HG03066 (cell line): ENCODE results near the gene GRAMD2B.

ENCODE experiments used
- ATAC-seq: cut with Tn5 transposase; IDR thresholded peaks from one replicate; pipeline ENCODE4 v1.9.1; 2021; ENCODE audit warnings: low read depth; ENCODE audit not compliant: unreplicated experiment

Gene GRAMD2B

DNA sequence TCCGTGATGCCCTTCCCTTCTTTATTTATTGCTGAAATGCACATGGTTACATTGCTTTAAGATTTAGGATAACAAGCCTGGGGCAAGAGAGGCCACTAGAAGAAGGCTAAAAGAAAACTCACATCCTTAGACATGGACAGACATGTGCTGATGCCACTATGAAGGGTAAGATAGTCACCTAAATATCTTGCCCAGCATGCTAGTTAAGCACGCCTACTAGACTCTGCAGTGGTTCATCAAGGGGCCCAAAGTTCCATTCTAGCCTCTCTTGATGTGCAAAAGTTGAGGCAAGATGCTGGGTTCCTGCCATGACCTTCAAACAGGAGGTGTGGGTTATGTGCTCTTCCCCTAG is 49.3 kb downstream of the GRAMD2B start:
- ATAC-seq, result no peak

DNA sequence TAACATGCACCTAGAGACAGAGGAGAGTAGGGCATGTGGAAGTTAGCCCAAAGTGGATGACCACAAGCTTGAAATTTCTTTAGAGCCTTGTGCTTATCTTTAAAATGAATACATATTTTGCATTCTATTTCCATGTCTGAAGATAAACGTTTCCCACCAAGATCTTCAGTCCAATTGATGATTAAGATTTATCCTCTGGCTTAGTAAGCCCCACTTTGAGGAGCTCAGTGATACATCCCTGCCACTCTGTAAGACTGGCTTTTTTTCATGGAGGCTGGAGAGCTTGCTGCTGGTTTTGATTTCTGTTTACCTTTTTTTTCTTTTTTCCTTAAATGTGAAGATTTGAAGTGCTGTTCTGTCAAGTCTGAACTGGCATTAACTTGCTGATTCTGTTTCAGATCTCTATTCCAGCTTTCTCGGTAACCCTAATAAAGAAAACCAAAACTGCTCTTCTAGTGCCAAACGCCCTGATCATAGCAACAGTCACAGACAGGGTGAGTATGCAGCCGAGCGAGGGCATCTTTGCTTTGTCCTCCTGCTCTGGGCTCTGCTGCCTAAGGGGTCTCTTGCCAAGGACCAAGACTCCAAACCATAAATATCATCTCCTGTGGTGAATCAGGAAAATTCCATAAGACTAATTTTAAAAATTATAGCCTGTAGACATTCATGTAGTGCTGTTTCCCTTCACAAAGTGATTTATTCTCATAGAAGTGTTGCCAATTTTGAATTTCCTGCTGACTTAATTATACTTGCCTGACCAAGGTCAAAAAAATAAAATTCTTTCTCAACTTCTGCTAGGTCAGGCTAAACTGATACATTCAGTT is 54.3 kb downstream of the GRAMD2B start:
- no peak for ATAC-seq

DNA sequence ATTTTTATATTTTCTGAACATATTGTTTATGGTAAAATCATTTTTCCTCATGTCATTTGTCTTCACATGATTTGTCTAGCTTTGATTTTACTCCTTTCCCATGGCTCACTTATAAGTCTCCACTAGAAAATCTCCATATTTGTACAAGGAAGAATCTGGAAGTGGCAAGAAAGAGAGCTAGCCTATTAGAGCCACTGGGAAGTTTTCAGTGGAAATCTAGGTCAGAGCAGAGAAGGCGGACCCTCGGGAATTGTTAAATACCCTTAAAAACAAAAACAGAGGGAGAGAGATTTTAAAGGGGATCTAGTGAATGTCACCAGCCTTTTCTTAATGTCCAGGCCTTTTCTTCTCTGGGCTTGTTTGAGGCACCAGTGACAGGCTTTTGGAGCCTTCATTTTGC is 56.6 kb downstream of the GRAMD2B start:
- ATAC-seq, result no peak

DNA sequence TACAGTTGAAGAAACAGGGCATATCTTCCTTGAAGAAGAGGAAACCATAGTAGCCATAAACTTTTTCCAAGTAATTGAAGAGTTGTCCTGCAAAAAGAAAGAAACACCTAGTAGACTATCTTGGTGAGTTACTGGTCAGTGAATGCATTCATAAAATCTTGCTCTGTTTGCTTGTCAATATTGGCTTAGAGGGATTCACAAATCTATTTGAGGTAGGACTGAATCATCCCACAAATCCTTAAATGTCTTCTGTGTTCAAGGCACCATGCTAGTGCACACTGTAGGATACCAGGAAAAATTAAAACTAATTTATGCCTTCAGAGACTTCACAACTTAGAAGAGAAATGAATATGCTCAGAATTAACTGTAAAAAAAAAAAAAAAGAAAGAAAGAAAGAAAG is 57.6 kb downstream of the GRAMD2B start:
- ATAC-seq, result no peak

DNA sequence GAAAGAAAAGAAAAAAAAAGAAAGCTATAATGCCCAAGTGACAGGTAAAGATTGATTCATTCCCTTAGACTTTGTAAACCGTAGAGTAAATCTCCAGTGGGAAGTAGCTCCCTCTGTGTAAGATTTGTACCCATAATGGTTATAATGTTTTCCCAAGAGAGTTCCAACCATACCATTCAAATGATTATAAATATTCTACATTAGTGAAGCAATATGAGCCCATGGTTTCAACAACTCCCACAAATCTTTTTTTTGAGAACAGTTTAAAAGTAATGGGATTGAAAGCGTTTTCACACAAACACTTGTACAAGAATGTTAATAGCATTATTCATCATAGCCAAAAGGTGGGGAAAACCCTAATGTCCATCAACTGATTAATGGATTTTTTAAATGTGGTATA is 58.0 kb downstream of the GRAMD2B start:
- no peak for ATAC-seq

DNA sequence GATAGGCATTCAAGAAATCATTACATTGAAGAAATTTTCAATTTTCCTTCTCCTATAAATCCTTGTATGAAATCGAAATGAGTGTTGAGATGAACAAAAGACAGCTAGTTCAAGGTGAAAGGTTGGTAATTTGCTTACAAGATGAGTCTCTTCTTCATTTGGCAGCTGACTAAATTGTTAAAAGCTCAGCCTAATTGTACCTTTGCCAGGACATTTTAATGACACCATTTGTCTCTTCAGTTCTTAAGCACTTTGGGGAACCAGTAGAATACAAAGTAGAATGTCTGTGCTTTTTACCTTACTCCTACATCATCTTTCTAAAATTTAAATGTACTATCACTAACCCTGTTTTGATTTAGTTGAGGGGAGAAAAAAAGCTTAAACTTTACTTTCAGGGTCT is 59.4 kb downstream of the GRAMD2B start:
- ATAC-seq, result no peak

DNA sequence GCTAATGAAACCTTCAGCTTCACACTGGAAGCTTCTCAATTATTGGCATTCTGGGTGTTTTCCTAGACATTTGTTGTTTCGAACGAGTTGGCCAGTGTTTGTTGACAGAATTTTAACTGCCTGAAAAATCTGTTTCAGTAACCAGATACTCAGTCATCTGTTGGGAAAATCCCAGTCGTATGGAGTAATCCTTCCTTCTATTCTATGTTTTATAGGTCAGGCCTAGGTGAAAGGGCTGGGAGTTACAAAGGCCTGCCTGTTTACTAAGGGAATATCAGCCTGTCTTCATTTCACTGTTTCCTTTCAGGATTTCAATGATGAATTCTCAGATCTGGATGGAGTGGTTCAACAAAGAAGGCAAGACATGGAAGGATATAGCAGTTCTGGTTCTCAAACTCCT is 59.9 kb downstream of the GRAMD2B start:
- ATAC-seq, result no peak

DNA sequence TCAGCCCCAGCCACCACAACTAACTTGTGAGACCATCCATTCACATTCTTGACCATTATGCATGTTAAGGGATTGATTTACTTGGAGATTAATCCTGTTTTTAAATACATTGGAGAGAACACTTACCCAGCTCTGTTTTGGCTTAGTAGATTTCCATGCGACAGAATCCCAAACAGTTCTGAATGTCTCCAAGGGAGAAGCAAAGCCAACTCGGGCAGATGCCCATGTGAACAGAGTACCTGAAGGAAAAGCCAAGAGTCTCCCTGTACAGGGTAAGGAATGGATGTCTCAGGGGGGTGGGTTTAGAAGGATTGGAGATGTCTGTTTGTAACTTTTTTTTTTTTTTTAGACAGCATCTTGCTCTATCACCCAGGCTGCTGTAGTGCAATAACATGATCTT is 61.0 kb downstream of the GRAMD2B start:
- no peak for ATAC-seq

DNA sequence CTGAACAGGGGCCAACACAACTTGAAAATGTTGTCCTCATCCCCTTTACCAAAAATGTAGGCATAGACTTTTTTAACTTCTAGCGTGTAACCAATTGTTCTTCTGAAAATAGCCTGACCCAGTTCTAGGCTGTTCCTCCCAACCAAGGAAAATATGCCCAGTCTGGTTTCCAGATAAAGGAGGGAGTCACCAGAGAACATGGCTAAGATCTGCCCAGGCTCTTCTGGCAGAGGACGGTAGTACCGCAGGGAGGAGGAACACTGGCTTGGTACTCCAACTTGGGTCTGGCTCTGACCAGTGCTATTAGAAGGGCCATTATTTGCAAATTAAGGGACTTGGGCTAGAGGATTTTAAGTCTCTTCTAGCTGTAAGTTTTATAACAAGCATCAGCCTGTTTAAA is 63.1 kb downstream of the GRAMD2B start:
- no peak for ATAC-seq

DNA sequence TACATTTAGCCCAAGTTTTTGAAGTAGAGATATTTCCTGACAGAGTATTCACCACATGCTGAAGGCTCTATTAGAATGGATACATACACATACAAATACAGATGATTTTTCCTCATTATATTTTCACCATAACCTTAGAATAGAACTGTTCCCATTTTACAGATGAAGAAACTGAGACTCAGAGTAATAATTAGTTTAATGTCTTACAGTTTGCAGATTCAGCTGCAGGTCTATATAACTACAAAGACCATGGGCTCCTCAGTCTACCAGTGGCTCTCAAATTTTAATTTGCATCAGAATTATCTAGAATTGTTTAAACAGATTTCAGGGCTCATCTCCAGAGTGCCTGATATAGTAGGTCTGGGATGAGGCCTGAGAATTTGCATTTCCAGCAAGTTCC is 64.4 kb downstream of the GRAMD2B start:
- no peak for ATAC-seq

DNA sequence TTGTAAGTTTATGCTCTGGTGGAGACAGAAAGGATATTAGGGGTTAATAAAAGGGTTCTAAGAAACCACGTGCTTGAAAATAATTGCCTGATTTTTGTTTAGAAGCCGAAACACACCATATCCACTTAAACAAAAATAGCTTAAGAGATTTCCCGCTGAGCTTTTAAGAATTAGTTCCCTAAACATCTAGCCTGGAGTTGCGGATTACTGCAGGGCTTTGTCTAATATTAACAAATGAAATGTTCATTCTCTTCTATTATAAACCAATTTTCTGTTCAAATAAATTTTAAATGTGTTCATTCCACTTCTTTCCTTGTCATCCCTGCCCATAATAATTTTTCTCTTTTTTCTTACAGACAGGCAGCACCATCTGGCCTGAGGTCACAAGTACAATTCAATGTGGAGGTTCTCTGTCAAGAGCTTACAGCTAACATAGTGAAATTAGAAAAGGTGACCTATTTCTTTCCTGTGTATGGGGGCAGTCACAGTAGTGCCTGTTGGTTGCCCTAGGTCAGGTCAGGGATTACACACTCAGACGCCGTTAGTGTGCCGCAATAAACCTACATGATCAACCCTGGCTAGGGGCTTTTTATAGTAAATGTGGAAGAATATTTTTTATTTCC is 65.3 kb downstream of the GRAMD2B start:
- no peak for ATAC-seq

DNA sequence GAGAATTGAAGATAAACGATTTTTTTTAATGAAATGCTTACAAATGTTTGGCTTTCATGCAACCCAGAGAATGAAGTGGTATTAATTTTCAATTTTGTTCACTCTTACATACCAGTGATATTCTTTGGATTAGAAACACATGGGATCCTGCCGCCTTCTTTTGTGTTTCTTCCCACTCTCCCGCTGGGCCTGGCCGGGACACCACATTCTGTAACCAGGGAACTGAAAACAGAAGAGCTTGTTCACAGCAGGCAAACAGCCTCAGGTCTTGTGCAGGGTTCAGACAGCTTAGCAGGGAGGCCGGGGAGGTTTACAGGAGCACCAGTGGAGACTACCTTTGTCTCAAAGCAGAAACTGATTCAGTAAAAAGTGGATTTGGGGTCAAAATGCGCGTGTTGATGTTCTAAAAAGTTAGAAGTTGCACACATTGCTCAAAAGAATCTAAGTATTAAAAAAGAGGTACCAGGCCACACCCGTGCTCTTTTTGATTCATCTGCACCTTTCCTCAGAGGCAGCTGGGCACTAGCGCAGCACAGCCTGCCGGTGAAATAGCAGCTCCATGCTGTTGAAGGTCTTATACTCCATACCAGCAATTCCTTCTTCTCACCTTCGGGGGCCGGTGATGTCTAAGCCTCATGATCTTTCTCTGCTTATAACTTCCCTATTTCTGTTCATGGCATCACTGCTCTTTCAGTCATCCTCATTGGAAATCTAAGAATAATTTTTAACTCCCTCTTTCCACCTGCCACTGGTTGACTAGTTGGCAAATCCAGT is 67.1 kb downstream of the GRAMD2B start:
- no peak for ATAC-seq

DNA sequence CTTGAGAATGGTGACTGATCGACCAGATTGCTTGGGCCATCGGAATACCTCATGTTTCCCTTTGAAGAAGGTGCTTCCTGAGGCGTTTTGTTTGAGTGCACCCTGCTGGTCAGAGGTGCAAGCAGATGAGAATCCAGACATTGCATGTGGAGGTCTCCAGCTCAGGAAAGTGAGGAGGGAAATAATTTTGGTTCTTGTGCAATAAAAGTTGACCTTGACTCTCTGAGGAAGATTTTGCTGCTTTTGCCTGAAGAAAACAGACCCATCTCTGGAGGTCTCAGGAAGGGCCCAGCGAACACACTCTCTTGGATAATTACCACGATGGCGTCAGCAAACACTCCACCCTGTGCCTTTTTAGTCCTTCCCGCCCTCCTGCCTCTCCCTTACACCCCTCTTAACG is 69.7 kb downstream of the GRAMD2B start:
- no peak for ATAC-seq

DNA sequence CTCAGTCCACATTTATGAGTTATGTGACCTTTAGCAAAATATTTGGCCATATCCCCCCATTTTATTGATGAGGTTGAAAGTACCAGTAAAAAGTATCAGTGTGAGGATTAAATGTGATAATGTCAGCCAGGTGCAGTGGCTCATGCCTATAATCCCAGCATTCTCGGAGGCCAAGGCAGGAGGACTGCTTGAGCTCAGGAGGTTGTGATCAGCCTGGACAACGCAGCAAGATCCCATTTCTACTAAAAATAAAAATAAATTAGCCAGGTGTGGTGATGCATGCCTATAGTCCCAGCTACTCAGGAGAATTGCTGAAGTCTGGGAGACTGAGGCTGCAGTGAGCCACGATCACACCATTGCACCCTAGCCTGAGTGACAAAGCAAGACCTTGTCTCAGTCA is 71.2 kb downstream of the GRAMD2B start:
- ATAC-seq, result no peak

DNA sequence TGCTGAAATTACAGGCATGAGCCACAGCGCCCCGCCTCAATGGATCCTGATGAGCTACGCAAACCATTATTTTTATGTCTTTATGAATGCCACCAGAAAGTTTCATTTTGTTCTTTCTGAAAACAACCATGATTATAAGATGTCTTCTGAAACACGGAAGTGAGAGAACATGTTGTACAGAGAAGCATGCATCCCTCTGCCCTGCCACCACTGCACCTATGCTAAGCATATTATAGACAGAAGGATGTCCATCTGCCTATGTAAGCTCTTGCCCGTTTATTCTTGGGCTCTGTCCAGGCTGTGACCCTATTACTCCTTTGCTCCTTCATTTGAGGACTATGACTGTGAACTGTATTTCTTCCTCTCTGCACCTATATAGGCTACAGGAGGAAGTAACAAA is 74.3 kb downstream of the GRAMD2B start:
- ATAC-seq, result no peak

DNA sequence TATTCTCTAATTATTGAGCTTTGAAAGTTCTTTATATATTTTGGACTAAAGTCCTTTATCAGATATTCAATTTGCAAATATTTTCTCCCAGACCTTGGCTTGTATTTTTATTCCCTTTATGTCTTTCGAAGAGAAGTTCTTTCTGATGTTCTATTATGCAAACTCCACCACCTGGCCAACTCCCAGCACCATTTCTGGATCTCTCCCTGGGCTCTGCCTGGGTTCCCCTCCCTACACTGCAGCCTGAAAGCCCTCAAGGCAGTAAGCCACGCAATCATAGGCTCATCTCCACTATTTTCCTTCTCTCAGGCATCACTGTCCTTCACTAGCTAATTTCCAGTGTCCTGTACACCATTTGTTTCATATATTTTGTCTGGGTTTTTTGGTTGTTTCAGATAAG is 76.1 kb downstream of the GRAMD2B start:
- ATAC-seq, result no peak

DNA sequence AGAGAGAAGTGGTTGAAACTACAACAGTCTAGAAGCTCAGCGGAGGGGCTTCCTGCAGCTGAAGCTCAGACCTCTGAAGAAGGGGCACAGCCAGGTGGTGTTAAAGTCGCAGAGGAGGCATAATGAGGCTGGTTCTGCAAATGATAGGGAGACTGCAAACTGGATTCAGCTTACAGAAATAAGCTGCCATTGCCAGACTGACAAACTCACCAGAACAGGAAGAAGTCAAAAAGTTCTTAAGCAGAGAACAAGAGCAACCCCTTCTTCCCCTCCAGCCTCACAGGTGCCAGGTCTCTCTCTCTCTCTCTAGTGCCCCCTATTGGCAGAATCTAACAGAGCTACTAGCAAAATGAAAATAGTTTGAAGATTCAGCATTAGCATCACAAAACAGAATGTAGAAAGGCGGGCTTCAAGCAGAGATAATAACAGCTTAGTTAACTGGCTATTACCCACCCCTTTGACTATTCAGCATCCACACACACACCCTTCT is 76.7 kb downstream of the GRAMD2B start:
- ATAC-seq, result peak; percentile 73

DNA sequence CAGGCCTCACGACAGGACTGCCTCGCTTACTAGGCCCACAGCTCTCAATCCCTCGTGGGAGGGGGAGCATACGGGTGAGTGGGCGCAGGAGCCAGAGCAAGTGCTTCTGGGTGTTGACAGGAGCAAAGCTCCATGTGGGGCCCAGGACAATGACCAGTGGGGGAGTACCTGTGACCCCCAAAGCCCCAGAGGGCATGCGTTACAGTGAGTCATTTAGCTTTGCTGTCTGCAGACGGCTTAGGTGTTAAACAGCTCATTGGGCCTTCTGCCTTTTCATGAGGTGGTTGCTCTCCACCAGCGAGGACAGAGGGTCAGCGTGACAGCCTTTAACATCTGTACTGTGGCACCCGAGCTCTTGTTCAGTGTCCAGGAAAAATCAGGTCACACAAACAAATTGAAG is 78.2 kb downstream of the GRAMD2B start:
- no peak for ATAC-seq

DNA sequence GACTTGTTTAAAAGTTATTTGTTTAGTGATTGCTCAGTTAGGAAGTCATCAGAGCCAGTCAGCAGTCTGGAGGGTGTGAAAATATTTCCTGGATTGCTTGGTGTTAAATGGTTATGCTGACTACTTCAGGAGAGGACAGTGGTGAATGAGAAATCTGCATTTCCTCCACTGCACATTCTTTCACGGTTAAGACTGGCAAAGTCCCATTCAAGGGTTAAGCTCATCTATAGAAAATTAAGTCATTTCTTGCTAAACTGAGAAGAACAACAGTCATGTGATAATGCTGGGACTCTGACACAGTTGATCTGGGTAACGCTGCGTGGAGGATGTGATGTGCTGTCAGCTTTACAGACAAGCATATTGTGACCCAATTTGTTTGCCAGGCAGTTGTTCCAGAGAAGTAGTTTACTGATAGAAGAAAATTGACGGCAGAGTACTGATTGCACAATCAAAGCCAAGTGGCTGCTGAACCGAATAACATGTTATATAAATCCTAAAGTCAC is 80.4 kb downstream of the GRAMD2B start:
- ATAC-seq, result no peak

DNA sequence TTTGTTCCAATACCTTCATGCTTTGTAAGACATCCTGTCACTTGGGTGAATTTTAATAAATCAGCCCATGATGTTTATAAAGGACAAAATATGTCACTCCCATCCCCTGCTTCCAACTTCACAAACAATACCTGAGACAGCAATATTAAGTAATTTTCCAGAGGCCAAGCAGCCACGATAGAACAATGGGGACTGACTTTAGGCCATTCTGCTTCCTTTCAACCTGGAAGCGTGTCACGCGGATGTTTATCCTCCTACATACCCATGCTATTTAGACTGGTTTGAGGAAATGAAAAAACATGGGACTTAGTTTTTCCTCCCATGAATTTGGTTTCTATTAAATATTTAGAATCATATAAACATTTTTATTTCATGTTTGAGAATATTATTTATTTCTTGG is 82.9 kb downstream of the GRAMD2B start:
- no peak for ATAC-seq

DNA sequence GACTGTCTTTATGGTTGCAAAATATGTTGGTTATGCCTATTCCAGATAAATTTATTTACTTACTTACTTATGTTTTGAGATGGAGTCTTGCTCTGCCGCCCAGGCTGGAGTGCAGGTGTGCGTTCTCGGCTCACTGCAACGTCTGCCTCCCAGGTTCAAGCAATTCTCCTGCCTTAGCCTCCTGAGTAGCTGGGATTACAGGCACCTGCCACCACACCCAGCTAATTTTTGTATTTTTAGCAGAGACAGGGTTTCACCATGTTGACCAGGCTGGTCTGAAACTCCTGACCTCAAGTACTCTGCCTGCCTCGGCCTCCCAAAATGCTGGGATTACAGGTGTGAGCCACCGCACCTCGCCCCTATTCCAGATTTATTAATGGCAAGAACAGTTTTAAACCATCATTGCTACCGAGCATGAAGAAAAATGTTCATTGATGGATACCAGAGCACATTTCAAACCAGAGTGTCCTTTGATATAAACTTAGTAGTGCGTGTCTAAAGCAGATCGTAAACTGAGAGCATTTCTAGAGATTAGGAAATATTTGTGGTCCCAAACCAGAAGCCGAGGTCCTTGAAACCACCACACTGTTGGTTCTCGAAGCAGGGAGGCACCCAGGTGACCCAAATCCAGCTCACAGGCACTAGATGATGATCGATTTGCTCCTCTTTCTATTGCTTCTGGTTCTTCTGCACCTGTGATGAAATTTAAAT is 85.2 kb downstream of the GRAMD2B start:
- ATAC-seq, result no peak
